ENCODE measurements around the gene MESD.

MESD gene

DNA sequence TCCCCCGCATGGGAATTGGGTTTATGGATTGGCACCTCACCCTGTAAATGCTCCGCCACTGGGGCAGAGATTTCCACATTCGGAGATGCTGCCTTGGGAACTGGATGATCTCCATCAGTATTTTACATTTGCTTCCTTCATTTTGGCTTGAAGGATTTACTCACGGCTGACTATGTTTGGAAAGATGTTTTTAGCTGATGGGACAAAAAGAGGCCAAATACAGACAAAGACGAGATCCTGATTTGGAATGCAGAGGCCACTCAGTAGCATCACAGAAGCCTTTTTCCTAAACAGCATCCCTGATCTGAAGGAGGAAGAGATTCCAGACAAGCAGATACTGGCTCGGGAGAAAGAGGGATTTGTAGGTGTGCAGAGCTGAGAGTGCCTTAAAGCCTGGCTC is 76.9 kb downstream of the MESD start:
- no peak for DNase-seq (ENCODE audit: low read depth, low spot score)
- Histone ChIP-seq H3K4me1 (ENCODE audit: control insufficient read depth, insufficient read depth, low read length) (no peaks in the 10 kb centered on the region), H3K9me3 (ENCODE audit: control insufficient read depth, insufficient read depth, low read length) (no peaks in the 10 kb centered on the region), H3K36me3 (ENCODE audit: control insufficient read depth, insufficient read depth, low read length) (no peaks in the 10 kb centered on the region), H3K4me3 (ENCODE audit: low read length) (no peak overlapping the region), H3K27ac (ENCODE audit: low read length) (no peak overlapping the region), H3K27me3 (ENCODE audit: control insufficient read depth, insufficient read depth, low read length) (no peaks in the 10 kb centered on the region)
- WGBS (ENCODE audit: insufficient coverage, insufficient read length) = no CpG with 5 or more reads among the region's 6 CpGs

DNA sequence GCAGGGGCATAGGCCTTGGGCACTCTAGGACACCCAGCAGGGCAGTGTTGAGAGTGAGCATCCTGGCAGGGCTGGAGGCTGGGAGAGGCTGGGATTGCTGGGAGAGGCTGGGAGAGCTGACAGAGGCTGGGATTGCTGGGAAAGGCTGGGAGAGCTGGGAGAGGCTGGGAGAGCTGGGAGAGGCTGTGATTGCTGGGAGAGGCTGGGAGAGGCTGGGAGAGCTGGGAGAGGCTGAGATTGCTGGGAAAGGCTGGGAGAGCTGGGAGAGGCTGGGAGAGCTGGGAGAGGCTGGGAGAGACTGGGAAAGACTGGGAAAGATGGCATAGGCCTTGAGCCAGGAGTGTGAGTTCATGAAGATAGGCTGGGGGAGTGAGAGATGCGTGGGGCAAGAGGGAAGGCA is 77.8 kb downstream of the MESD start:
- DNase-seq (ENCODE audit: low read depth, low spot score) = no peak
- no peaks in the 10 kb centered on the region for H3K4me1 ChIP-seq (ENCODE audit: control insufficient read depth, insufficient read depth, low read length)
- WGBS (ENCODE audit: insufficient coverage, insufficient read length) = no CpG with 5 or more reads among the region's 1 CpG
- H3K27me3 ChIP-seq (ENCODE audit: control insufficient read depth, insufficient read depth, low read length) = no peaks in the 10 kb centered on the region
- no peaks in the 10 kb centered on the region for H3K36me3 ChIP-seq (ENCODE audit: control insufficient read depth, insufficient read depth, low read length)
- no peaks in the 10 kb centered on the region for H3K9me3 ChIP-seq (ENCODE audit: control insufficient read depth, insufficient read depth, low read length)
- H3K27ac ChIP-seq (ENCODE audit: low read length) = no peak overlapping the region
- no peak overlapping the region for H3K4me3 ChIP-seq (ENCODE audit: low read length)

GRCh38 chr15:80906159-80906766 is 83.4 kb downstream of the MESD start:
- DNase-seq (ENCODE audit: low read depth, low spot score) = no peak
- Histone ChIP-seq H3K27me3 (ENCODE audit: control insufficient read depth, insufficient read depth, low read length) (no peaks in the 10 kb centered on the region), H3K4me3 (ENCODE audit: low read length) (no peak overlapping the region), H3K27ac (ENCODE audit: low read length) (no peak overlapping the region), H3K36me3 (ENCODE audit: control insufficient read depth, insufficient read depth, low read length) (no peaks in the 10 kb centered on the region), H3K4me1 (ENCODE audit: control insufficient read depth, insufficient read depth, low read length) (peaks cover 2% of the 10 kb centered on the region; the same call in 1 of the 2 replicates), H3K9me3 (ENCODE audit: control insufficient read depth, insufficient read depth, low read length) (no peaks in the 10 kb centered on the region)
- WGBS (ENCODE audit: insufficient coverage, insufficient read length) = no CpG with 5 or more reads among the region's 11 CpGs

DNA sequence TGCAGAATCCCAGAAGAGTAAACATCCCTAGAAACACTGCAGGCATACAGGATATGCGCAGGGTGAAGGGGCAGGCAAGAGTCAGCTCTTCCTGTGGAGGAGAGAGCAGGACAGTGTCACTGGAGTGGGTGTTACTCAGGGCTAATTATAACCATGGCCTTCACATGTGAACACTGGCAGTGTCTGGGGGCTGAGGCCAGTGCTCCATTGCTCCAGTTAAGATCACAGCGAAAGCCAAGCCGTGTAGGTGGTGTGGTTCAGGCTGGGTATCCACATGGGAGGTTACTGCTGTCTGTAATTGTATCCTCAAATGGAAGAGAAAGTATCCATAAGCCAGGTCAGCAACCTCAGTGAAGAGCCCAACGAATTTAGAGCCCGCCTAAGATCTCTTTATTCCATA is 84.6 kb downstream of the MESD start:
- Histone ChIP-seq H3K4me3 (ENCODE audit: low read length) (no peak overlapping the region), H3K27me3 (ENCODE audit: control insufficient read depth, insufficient read depth, low read length) (no peaks in the 10 kb centered on the region), H3K9me3 (ENCODE audit: control insufficient read depth, insufficient read depth, low read length) (no peaks in the 10 kb centered on the region), H3K4me1 (ENCODE audit: control insufficient read depth, insufficient read depth, low read length) (peaks cover 2% of the 10 kb centered on the region; the same call in 1 of the 2 replicates), H3K36me3 (ENCODE audit: control insufficient read depth, insufficient read depth, low read length) (no peaks in the 10 kb centered on the region), H3K27ac (ENCODE audit: low read length) (no peak overlapping the region)
- no peak for DNase-seq (ENCODE audit: low read depth, low spot score)
- no CpG with 5 or more reads among the region's 5 CpGs for WGBS (ENCODE audit: insufficient coverage, insufficient read length)

DNA sequence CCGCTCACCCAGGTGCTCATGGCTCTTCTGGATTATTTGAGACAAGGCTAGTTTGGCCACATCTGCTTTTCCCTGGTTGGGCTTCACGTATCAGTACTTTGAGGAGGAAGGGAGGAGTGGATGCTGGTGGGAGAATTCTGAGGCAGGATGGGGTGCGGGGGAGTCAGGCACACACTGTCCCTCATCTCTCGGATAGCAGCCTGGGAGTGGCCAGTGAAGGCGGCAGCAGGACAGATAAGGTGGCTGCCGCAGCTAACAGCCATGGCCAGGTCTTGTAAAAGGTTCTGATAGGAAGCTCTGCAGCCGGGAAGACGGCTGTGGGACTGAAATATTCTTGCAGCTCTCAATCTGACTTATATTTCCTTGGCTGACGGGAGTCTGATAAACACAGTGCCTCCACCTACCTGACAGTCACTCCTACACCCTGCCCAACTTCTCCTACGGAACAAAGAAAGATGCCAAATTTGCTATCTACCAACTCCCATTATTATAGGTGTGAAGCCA is 87.3 kb downstream of the MESD start:
- no CpG with 5 or more reads among the region's 10 CpGs for WGBS (ENCODE audit: insufficient coverage, insufficient read length)

GRCh38 chr15:80898040-80898439 is 91.6 kb downstream of the MESD start:
- no CpG with 5 or more reads among the region's 2 CpGs for WGBS (ENCODE audit: insufficient coverage, insufficient read length)
- Histone ChIP-seq H3K4me1 (ENCODE audit: control insufficient read depth, insufficient read depth, low read length) (no peaks in the 10 kb centered on the region), H3K27ac (ENCODE audit: low read length) (no peak overlapping the region), H3K36me3 (ENCODE audit: control insufficient read depth, insufficient read depth, low read length) (no peaks in the 10 kb centered on the region), H3K9me3 (ENCODE audit: control insufficient read depth, insufficient read depth, low read length) (no peaks in the 10 kb centered on the region), H3K4me3 (ENCODE audit: low read length) (no peak overlapping the region), H3K27me3 (ENCODE audit: control insufficient read depth, insufficient read depth, low read length) (no peaks in the 10 kb centered on the region)
- no peak for DNase-seq (ENCODE audit: low read depth, low spot score)

More for the DNA sequence above, 87.3 kb downstream of the MESD start:
- Histone ChIP-seq H3K4me3 (ENCODE audit: low read length) (no peak overlapping the region), H3K36me3 (ENCODE audit: control insufficient read depth, insufficient read depth, low read length) (no peaks in the 10 kb centered on the region), H3K9me3 (ENCODE audit: control insufficient read depth, insufficient read depth, low read length) (no peaks in the 10 kb centered on the region), H3K27me3 (ENCODE audit: control insufficient read depth, insufficient read depth, low read length) (no peaks in the 10 kb centered on the region), H3K4me1 (ENCODE audit: control insufficient read depth, insufficient read depth, low read length) (peaks cover 2% of the 10 kb centered on the region; the same call in 1 of the 2 replicates), H3K27ac (ENCODE audit: low read length) (no peak overlapping the region)
- no peak for DNase-seq (ENCODE audit: low read depth, low spot score)
